HG03159 (cell line): ENCODE measurements around the gene SHISAL1.

Experiments used
- ATAC-seq: cut with Tn5 transposase; IDR thresholded peaks from one replicate; pipeline ENCODE4 v1.9.1; 2021; ENCODE audit warnings: mild to moderate bottlenecking, moderate library complexity; ENCODE audit not compliant: unreplicated experiment

Gene SHISAL1

DNA sequence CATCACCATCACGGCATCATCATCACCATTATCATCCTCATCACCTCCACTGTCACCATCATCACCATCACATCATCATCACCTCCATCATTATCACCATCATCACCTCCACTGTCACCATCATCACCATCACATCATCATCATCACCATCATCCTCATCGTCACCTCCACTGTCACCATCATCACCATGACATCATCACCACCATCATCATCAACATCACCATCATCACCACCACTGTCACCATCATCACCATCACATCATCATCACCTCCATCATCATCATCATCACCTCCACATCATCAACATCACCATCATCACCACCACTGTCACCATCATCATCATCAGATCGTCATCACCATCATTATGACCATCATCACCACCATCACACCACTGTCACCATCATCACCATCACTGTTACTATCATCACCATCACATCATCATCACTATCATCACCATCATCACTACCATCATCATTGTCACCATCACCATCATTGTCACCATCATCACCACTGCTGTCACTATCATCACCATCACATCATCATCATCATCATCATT lies 99.2 kb downstream of the SHISAL1 start:
- ATAC-seq, result no peak

DNA sequence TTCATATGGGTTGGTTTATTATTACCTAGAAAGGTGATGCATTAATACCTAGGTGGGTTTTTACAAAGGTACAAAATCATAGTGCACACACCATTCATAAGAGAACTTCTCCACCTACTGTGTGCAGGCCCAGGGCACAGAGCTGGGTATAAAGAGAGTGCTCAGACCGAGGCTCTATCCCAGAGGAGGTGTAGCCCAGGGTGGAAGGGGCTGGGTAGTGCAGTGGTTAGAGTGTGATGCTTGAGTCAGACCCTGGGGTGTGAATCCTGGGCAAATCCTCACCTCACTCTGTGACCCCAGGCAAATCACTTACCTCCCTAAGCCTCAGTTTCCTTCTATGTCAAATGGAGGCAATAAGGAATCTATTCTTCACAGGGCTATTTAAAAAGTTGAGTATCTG lies 99.8 kb downstream of the SHISAL1 start:
- no peak for ATAC-seq

DNA sequence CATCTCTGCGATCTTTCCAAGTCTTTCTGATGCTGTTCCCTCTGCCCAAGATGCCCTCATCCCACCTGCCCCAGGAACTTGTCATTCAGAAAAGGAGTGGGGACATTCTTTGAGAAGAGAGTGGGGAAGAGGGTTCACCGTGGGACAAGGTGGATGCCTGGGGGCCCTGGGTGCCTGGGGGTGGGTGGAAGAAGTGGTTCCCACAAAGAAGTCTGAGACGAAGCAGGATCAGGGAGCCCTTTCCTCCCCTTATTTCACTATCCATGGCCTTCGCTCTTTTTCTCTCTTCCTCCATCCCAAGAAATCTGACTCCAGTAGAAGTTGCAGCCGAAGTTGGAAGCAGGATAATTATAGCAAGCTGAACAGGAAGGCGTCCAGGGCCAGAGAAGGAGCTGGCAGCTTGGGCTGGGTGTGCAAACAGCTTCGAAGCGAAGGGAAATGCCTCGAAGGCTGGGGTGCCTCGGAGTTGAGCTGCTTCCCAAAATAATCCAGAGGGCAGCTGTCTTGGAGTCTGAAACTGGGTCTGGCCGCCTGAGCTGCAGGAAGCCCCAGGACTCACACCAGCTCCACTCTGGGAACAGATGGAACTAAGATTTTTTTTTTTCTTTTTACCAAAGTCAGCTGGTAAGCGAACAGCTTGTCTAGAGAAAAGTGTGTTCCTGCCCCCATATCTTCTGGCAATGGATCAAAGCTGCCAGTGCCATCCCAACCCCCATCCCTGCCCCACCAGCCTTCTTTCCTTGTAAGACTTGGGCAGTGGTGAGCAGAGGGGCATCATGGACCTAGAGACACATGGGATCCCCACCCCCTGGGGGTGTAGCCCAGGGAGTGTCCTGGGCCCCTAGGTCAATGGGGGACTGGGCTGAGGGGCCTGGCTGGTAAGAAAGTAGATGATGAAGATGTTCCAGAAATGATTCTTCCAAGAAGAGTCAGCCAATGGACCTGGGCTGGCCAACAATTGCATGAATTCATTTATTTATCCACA lies 100.5 kb downstream of the SHISAL1 start:
- no peak for ATAC-seq

DNA sequence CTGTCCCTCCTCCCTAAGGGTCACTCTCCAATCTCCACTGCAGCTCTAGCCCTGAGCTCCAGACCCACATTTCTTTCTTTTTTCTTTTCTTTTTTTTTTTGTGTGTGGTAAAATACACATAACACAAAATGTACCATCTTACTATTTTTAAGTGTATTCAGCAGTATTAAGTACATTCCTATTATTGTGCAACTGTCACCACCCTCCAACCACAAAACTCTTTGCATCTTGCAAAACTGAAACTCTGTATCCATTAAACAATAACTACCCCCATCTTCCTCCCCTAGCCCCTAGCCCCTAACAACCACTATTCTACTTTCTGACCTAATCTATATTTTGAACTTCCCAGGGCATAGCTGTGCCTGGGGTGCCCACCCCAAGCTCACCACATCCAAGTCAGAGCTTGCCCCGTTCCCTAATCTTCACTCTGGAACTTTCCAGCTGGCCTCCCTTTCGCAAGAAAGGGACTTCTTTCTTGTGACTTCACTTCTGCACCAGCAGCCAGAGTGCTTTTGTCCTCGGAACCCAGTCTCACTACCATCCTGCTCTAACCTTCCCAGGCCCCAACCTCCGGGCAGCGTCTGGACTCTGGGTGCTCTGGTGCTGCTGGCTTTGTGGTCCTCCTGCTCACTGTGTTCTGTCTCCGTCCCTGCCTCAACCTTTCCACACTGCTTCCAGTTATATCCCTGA lies 101.3 kb downstream of the SHISAL1 start:
- ATAC-seq, result no peak

DNA sequence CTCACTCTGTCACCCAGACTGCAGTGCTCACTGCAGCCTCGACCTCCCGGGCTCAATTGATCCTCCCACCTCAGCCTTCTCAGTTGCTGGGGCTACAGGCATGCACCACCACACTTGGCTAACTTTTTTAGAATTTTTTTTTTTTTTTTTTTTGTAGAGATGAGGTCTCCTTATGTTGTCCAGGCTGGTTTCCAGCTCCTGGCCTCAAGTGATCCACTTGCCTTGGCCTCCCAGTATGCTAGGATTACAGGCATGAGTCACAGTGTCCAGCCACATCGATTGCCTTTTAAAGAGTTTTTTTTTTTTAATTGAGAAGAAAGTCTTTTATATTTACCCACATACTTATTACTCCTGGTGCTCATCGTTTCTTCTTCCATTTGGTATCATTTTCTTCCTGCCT lies 102.0 kb downstream of the SHISAL1 start:
- ATAC-seq, result no peak

DNA sequence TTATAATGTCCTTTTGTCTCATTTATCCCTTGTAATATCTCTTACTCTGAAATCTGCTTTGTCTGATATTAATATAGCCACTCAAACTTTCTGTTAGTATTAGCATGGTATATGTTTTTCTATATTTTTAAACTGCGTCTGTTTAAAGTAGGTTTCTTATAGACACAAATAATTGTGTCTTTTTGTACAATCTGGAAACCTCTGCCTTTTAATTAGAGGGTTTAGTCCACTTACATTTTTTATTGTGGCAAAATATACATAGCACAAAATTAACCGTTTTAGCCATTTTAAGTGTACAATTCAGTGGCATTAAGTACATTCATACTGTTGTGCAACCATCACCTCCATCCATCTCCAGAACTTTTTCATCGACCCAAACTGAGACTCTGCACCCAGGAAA lies 103.4 kb downstream of the SHISAL1 start:
- no peak for ATAC-seq

DNA sequence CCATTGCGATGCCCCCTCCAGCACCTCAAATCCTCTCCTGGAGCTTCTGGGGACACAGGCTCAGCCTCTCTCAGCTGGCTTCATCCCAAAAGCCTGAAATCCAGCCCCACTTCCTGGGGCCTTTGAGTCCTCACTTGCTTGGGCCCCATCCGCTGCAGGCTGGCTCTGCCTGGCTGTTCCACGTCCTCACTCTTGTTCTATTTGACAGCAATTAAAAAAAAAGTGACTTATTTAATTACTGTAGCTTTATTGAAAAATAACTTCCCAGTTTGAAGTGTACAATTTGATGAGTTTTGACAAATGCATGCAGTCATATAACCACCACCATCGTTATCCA lies 104.8 kb downstream of the SHISAL1 start:
- ATAC-seq, result no peak

DNA sequence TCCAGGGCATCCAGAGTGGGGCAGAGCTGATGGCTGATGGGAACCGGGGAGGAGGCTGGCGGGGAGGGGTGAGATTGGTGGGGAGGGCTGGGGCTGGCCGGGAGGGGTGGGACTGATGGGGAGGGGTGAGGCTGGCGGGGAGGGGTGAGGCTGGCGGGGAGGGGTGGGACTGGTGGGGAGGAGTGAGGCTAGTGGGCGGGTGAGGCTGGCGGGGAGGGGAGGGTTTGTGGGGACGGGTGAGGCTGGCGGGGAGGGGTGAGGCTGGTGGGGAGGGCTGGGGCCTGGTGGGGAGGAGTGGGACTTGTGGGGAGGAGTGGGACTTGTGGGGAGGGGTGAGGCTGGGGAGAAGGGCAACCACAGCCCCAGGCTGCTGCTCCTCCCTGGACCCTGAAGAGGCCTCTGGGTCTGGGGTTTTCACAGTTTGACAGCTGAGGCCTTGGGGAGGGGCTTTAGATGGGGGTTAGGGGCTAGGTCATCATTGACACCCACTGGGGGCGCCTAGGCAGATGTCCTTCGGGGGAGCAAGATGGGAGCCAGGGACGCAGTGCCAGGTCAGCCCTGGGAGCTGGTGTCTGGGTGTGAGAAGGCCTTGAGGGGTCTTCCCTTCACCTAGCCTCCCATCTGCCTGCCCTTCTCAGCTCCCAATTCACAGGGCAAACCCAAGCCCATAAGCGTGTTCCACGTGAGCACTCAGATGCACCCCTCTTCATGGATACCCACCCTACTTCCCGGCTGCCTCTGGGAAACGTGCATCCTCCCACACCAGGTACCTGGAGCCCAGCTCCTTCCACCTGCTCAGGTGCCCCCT lies 105.4 kb downstream of the SHISAL1 start:
- ATAC-seq, result no peak

DNA sequence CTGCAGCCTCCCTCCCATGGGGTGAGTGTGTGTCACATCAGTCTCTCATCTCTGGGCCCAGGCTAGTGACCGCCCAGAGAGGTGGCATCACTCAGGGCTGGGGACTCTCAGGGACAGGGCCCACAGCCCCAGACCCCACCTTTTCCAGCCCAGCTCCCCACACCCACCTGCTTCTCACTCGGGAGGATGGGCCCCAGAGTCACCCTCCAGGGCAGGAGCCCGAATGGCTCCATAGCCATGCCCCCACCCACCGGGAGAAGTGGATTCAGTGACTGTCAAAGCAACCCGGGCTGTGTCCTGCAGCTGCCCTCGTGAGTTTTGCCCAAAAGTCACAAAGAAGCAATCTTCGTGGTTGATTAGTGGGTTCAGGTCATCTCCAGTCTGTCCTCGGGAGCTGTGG lies 106.1 kb downstream of the SHISAL1 start:
- no peak for ATAC-seq

DNA sequence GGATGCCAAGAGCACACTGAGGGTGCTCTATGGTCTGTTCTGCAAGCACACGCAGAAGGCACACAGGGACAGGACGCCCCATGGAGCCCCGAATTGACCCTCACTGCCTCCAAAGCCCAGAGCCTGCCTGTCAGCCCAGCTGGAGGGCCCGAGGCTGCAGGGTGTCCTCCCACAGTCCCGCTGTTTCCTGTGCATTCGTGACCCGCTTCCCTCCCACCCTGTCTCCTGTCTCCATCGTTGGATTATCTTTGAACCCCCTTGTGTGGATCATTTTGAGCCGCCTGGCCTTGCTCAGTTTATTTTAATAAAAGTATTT lies 106.5 kb downstream of the SHISAL1 start:
- ATAC-seq, result no peak

DNA sequence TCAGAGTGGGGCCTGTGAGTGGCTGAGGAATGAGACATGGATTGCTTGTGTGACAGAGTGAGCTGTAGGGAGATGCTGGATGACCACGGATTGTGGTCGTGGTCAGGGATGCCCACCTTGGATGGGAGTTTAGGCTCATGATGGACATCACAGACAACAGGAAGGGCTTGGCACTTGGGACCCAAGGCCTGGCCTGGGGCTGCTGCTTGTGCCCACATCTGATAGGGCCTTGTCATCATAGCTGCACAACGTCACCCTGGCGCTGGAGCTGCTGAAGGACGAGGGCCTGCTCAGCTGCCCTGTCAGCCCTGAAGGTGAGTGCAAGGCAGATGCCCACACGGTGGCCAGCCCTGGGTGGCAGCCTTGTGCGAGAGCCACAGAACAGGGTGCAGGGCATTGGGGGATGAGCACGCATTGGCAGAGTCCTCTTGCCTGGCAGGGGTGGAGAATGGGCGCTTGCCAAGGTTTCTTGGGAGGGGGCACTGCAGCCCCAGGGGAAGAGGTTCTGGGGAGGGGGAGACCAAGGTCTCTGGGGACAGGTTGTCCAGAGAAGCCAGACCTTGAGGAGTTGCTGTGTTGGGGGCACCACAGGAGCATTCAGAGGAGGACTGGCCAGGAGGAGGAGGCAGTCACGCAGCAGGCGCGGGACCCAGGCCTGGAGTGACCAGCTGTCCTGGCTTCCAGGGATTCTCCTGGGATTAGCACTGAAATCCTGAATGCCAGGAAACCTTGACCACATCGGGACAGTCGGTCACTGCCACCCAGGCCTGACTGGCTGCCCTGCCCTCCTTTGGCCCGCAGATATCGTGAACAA lies 107.0 kb downstream of the SHISAL1 start:
- no peak for ATAC-seq

DNA sequence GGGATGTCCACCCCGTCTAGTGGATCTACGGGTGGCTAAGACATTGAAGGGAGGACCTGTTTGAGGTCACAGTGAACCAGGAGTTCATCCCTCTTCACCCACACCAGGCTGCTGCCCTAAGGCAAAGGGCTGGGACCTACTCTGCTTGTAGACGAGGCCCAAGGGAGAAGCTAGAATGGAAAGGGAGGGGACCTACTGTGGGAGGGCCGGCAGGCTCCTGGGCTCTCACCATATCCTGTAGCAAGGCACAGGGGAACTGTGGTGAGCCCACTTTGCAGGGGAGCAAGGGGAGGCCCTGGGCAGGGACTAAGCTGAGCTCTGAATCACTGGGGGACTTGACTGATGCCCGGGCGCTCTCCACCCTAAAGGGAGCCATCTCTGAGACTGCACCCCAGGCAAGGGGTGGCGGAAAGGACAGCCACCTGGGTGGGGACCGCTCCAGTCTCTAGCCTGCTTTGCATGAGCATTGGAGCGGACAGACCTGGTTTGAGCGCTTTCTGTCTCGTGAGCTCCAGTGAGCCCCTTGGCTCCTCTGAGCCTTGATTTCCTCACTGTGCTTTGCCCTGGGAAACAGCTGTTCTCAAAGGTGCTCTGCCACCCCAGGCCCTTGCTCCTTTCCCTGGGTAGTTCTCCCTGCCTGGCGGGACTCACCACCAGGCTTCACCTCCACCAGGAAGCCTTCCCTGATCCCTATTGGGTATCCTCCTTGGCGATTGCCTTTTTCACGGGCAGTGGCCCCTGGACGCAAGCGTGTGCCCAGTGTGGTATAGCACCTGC lies 107.8 kb downstream of the SHISAL1 start:
- no peak for ATAC-seq

DNA sequence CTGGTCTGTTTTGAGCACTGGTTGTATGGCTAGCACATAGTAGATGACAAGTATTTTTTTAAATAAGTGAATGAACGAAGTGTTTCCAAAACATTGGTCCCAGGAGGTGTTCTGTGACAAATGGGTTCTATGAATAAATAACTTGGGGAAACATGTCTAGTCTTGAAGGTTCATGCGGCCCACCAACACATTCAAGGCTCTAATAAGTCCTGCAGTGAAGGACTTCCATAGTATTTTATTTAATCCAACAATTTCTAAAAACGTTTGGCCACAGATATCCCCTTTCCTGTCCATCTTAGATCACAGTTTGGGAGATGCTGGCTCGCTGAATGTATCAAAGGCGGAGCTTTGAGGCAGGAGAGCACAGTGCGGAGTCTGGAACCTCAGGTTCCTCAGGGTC lies 109.5 kb downstream of the SHISAL1 start:
- ATAC-seq, result no peak

DNA sequence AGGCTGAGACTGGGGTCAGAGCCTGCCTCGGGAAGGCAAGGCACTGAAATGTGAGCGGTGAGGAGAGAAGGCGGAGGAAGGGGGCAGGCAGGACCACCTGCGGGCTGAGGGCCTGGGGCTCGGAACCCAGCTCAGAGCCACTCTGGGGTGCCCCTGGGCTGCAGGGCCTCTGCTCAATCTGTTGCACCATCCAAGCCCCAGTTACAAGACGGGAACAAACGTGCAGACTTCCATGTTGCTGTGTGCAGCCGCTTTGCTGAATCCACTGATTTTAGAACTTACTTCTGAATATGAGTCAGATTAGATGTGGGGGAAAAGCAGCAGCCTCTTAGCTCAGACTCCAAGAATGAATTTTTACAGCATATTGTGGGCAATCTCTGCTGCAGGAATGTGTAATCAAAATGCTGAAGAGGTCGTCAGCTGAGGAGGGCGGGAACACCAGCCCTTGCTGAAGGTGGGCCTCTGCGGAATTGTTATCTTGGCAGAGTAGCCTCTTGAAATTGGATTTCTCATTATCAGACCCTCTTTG lies 110.4 kb downstream of the SHISAL1 start:
- ATAC-seq, result no peak

DNA sequence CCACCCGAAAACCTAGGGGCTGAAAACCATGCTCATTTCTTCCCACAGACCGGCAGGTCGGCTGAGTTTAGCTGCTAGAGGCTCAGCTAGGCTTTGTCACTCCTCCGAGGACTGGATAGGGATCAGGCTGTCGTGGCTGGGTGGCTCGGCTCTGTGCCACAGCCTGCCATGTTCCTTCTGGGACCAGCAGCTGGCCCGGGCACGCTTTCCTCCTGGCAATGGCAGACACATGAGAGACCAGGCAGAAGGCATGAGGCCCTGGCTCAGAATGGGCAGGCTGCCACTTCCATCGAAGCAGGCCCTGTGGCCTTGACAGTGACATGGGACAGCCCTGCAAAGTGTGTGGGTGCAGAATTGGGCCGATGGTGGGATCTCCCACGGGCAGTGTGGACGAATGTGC lies 111.1 kb downstream of the SHISAL1 start:
- no peak for ATAC-seq

DNA sequence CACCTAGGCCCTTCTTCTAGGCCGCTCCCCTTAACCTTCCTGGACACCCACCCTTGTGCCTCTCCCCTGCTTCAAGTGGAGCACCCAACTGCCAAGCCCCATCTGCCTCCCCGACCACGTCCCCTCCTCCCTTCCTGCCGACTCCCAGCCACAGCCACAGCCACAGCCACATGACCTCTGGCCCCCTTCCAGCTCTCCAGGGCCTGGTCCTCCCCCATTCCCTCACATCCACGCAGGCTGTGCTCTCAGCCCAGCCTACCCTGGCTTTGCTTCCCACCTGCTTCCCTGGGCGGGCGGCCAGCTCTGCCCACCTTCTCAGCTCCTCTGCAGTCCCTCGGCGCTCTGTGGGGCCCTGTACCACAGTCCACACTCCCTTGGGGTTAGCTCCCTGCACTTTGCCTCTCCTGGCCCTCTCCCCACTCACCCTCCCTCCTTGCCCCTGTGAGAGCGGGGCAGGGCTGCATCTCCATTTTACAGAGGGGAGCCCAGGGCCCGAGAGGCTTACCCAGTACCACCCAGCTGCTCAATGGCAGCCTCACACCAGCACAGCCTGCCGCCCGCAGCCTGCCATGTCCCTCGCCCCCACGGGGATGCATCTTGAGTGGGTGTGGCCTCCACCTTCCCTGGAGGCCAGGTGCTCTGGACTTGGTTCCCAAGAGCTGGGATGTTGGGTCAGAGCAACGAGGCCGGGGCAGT lies 111.7 kb downstream of the SHISAL1 start:
- ATAC-seq, result no peak

DNA sequence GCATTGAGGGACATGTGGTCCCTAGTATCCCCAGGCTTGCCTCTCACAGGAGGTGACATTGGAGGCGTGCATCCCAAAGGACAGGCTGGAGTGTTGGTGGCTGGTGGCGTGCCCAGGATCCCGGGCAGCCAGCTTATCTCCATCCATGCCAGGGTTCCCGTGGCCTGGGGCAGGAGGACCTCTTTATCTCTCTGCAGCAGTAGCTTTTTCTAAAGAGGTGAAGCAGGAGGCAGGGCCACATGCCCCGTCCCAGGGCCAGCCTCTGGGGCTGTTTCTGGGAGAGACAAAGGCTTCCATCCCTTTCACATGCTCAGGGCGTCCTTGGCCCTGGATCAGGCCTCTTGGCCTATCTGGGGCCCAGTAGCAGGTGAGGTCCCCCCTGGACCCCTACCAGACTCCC lies 112.3 kb downstream of the SHISAL1 start:
- no peak for ATAC-seq

DNA sequence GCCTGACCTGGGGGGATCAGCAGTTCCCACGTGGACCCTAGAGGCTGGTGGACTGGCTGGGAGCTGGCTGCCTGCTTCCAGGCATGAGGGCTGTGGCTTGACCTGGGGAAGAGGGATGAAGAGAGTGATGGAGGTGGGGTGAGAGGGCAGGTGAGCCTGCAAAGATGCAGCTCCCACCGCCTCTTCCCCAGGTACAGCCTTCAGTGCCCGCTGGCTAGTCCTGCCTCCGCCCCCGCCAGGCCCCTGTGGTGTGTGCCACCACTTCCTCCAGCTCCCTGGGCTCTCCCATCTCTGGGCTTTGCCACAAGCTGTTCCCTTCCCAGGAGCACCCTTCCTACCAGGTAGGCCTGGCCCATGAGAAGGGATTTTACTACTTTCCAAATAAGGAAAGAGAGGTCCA lies 112.9 kb downstream of the SHISAL1 start:
- no peak for ATAC-seq

DNA sequence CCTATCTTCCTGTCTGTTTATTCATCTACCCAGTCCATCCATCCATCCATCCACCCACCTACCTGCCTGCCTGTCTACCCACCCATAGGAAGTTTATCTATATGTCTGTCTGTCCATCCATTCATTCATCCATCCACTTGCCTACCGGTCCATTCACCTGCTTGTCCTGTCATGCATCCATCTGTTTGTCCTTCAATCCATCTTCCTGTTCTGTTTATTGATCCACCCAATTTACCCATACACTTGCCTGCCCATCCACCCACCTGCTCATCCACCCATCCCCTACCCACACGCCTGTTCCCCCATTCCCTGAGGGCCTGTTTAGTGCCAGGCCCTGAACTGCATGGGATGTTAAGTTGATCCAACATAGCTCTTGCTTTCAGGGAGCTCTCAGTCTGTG lies 113.6 kb downstream of the SHISAL1 start:
- ATAC-seq, result no peak
